ENCODE data around the gene MPZL3. TPM values are rescaled to one million over a fixed set of nuclear protein-coding genes. Genes with fewer than 3 reads are reported as not detected.

MPZL3 gene
- total RNA-seq, 1 donor from 2014 or later, result 23.2 TPM

GRCh38 chr11:118264569-118265465, 12.7 kb upstream of the MPZL3 start:
- no peak for DNase-seq (ENCODE audit: low spot score)

- peak; percentile 80 for DNase-seq (ENCODE audit: low spot score)
Measured at GRCh38 chr11:118263695-118264568, 11.8 kb upstream of the MPZL3 start, which contains the start of gene MPZL2. Gene MPZL2, minus strand, starts transcription at chr11:118264297. Its CDS starts 144 bp downstream, at chr11:118264153.

GRCh38 chr11:118263112-118263511, 10.9 kb upstream of the MPZL3 start:
- no peak for DNase-seq (ENCODE audit: low spot score)

GRCh38 chr11:118260353-118260752, 8.2 kb upstream of the MPZL3 start:
- DNase-seq (ENCODE audit: low spot score), result no peak

GRCh38 chr11:118259138-118259537, 7.0 kb upstream of the MPZL3 start:
- no peak for DNase-seq (ENCODE audit: low spot score)

GRCh38 chr11:118258410-118258809, 6.2 kb upstream of the MPZL3 start:
- DNase-seq (ENCODE audit: low spot score), result no peak

- DNase-seq (ENCODE audit: low spot score), result no peak
Measured at GRCh38 chr11:118252688-118253087, 523 bp upstream of the MPZL3 start.

- no peak for DNase-seq (ENCODE audit: low spot score)
Measured at GRCh38 chr11:118247041-118247440, 5.1 kb downstream of the MPZL3 start.

- DNase-seq (ENCODE audit: low spot score), result no peak
Measured at GRCh38 chr11:118245936-118246562, 6.1 kb downstream of the MPZL3 start.

- DNase-seq (ENCODE audit: low spot score), result no peak
Measured at GRCh38 chr11:118243993-118244762, 8.0 kb downstream of the MPZL3 start.

GRCh38 chr11:118243161-118243560, 9.0 kb downstream of the MPZL3 start:
- DNase-seq (ENCODE audit: low spot score), result no peak

- DNase-seq (ENCODE audit: low spot score), result no peak
Measured at GRCh38 chr11:118241764-118242098, 10.4 kb downstream of the MPZL3 start.

- DNase-seq (ENCODE audit: low spot score), result peak; percentile 69
Measured at GRCh38 chr11:118240999-118241763, 11.0 kb downstream of the MPZL3 start.

- no peak for DNase-seq (ENCODE audit: low spot score)
Measured at GRCh38 chr11:118239509-118240205, 12.5 kb downstream of the MPZL3 start.

GRCh38 chr11:118238929-118239328, 13.2 kb downstream of the MPZL3 start:
- DNase-seq (ENCODE audit: low spot score), result no peak

GRCh38 chr11:118238421-118238820, 13.7 kb downstream of the MPZL3 start:
- DNase-seq (ENCODE audit: low spot score), result no peak

- DNase-seq (ENCODE audit: low spot score), result no peak
Measured at GRCh38 chr11:118236170-118236569, 16.0 kb downstream of the MPZL3 start.

- DNase-seq (ENCODE audit: low spot score), result no peak
Measured at GRCh38 chr11:118234833-118235232, 17.3 kb downstream of the MPZL3 start.

GRCh38 chr11:118233850-118234249, 18.3 kb downstream of the MPZL3 start:
- DNase-seq (ENCODE audit: low spot score), result no peak

- no peak for DNase-seq (ENCODE audit: low spot score)
Measured at GRCh38 chr11:118233377-118233776, 18.8 kb downstream of the MPZL3 start.

All from mucosa of gallbladder (tissue), 1 donor.